SW480 (cell line): Measurements from ENCODE around the gene CSN3.
"Not testable (repeated sequence)": the region's sequence is repeated elsewhere in the genome, so short reads cannot be mapped to it uniquely, and the experiment has no call there.

ENCODE experiments used
- DNase-seq: peaks from one replicate; pipeline ENCODE4 v3.0.0-alpha.2; 2016; ENCODE audit warnings: low spot score

Gene CSN3

GRCh38 chr4:70242297-70242696 is at the start of gene CSN3:
Gene CSN3 (plus strand): TSS chr4:70242597. CDS start chr4:70244820, 2,223 bp downstream.
- DNase-seq = not testable (repeated sequence)

- no peak for DNase-seq
Measured at GRCh38 chr4:70192895-70193294, 49.5 kb upstream of the CSN3 start.

- no peak for DNase-seq
Measured at GRCh38 chr4:70195425-70195824, 47.0 kb upstream of the CSN3 start, which contains the start of gene ODAM. Gene ODAM (plus strand): TSS chr4:70195725. CDS start chr4:70196544, 819 bp downstream.

- no peak for DNase-seq
Measured at GRCh38 chr4:70196857-70197256, 45.5 kb upstream of the CSN3 start.

GRCh38 chr4:70197842-70198241 is 44.6 kb upstream of the CSN3 start:
- DNase-seq = no peak

- no peak for DNase-seq
Measured at GRCh38 chr4:70203601-70204000, 38.8 kb upstream of the CSN3 start.

GRCh38 chr4:70212752-70213151 is 29.6 kb upstream of the CSN3 start:
- DNase-seq = not testable (repeated sequence)

- not testable (repeated sequence) for DNase-seq
Measured at GRCh38 chr4:70216109-70216508, 26.3 kb upstream of the CSN3 start.

GRCh38 chr4:70216550-70216949 is 25.8 kb upstream of the CSN3 start:
- DNase-seq = not testable (repeated sequence)

- DNase-seq = not testable (repeated sequence)
Measured at GRCh38 chr4:70221389-70221788, 21.0 kb upstream of the CSN3 start.

- not testable (repeated sequence) for DNase-seq
Measured at GRCh38 chr4:70221818-70222217, 20.6 kb upstream of the CSN3 start.

GRCh38 chr4:70225824-70226223 is 16.6 kb upstream of the CSN3 start, which contains the start of gene FDCSP:
Gene FDCSP (plus strand): TSS chr4:70226124. CDS start chr4:70231195, 5,071 bp downstream.
- DNase-seq = no peak

- DNase-seq = no peak
Measured at GRCh38 chr4:70236125-70236524, 6.3 kb upstream of the CSN3 start.

- no peak for DNase-seq
Measured at GRCh38 chr4:70239131-70239883, 3.1 kb upstream of the CSN3 start.

- DNase-seq = no peak
Measured at GRCh38 chr4:70239884-70240591, 2.4 kb upstream of the CSN3 start.

- no peak for DNase-seq
Measured at GRCh38 chr4:70243091-70243490, 694 bp downstream of the CSN3 start.

- no peak for DNase-seq
Measured at GRCh38 chr4:70251250-70251944, 9.0 kb downstream of the CSN3 start.

GRCh38 chr4:70251945-70252277 is 9.5 kb downstream of the CSN3 start:
- DNase-seq = no peak

- peak; percentile 4 for DNase-seq
Measured at GRCh38 chr4:70269674-70270073, 27.3 kb downstream of the CSN3 start.

- no peak for DNase-seq
Measured at GRCh38 chr4:70277121-70277520, 34.7 kb downstream of the CSN3 start.

- DNase-seq = no peak
Measured at GRCh38 chr4:70280567-70280966, 38.2 kb downstream of the CSN3 start.

GRCh38 chr4:70288651-70289050 is 46.3 kb downstream of the CSN3 start:
- no peak for DNase-seq

GRCh38 chr4:70291341-70291740 is 48.9 kb downstream of the CSN3 start:
- no peak for DNase-seq
